ENCODE results near the gene TRAPPC13.

DNA sequence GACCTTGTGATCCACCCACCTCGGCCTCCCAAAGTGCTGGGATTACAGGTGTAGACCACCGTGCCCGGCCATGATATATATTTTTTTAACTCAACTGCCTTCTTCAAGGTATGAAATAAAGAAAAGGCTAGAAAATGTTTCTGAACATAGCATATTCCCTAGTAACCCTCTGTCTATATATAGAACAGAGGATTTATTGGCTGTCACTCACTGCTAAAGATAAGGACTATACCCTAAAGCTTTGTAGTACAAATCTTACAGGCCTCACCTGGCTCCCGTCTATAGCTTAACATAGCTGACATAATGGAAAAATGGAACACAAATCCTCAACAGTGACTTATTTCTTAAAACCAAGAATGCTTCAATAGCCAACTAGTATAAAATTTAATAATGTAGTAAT lies 82.8 kb downstream of the TRAPPC13 start:
- TF ChIP-seq CTCF (IDR thresholded peaks at IDR 0.05; ENCODE audit: insufficient read depth, low read length, poor library complexity, severe bottlenecking) (no peak), EZH2phosphoT487 (conservative IDR thresholded peaks at IDR 0.05; ENCODE audit: low read length) (no peak)
